ENCODE data around the gene FAM228B. TPM values are rescaled to one million over a fixed set of nuclear protein-coding genes. Genes with fewer than 3 reads are reported as not detected.
A peak's percentile ranks its signal among the peaks of the same experiment; 100 is the strongest.

The FAM228B gene
- total and polyA plus RNA-seq, 9 of the 15 experiments (the other 6 are each of a cell fraction or from before 2014, with no cell fraction given): 1.1 to 3.7 (median 2.6) TPM

- no peak for TF ChIP-seq MGA (IDR thresholded peaks at IDR 0.05)
- TF ChIP-seq SPI1 (IDR thresholded peaks at IDR 0.05; ENCODE audit: borderline replicate concordance, low read depth, low read length): peak; percentile 57; the same call in 1 of the 2 replicates
- TF ChIP-seq PRDM10 (IDR thresholded peaks at IDR 0.05; ENCODE audit: partially characterized antibody): peak; percentile 53
- no peak for TF ChIP-seq ZNF354B (CRISPR knock-in tag; IDR thresholded peaks at IDR 0.05)
- TF ChIP-seq ZNF212 (CRISPR knock-in tag; IDR thresholded peaks at IDR 0.05): no peak
- TF ChIP-seq SMAD4 (CRISPR knock-in tag; conservative IDR thresholded peaks at IDR 0.05): no peak
Measured at GRCh38 chr2:24075915-24076848, 47.1 kb upstream of the FAM228B start, which contains the start of gene SF3B6 (continued).
